ENCODE data around the gene MYH7B. TPM values are rescaled to one million over a fixed set of nuclear protein-coding genes. Genes with fewer than 3 reads are reported as not detected.

Gene MYH7B
- total RNA-seq (2021) = 0.22 and 0.42 TPM in 2 replicates
- long read RNA-seq = 0 reads

GRCh38 chr20:34955231-34956040, at the start of gene MYH7B, which contains the start of gene GSS:
Gene MYH7B, plus strand, starts transcription at chr20:34955868. Its CDS starts 22,138 bp downstream, at chr20:34978006.
Gene GSS, minus strand, starts transcription at chr20:34955806. Its CDS starts 3,954 bp downstream, at chr20:34951852.
- no peak within 1 kb of the TSS for H2BK5ac ChIP-seq (ENCODE audit: insufficient read length, low read length)
- no peak within 1 kb of the TSS for H3K27ac ChIP-seq (ENCODE audit: insufficient read length, low read depth, low read length)
- no peak within 1 kb of the TSS for H2BK20ac ChIP-seq (ENCODE audit: low read depth, low read length, poor library complexity, severe bottlenecking)
- H3K79me2 ChIP-seq (ENCODE audit: insufficient read depth, low read length) = no peaks in the 10 kb centered on the region
- H3K9me3 ChIP-seq (ENCODE audit: control insufficient read depth, low read depth, low read length) = no peaks in the 10 kb centered on the region
- H2BK15ac ChIP-seq (ENCODE audit: low read depth, low read length) = no peak within 1 kb of the TSS
- no peaks in the 10 kb centered on the region; a peak in 1 of 5 replicates for H3K9me3 Mint-ChIP-seq
- no peak within 1 kb of the TSS for H4K91ac ChIP-seq (ENCODE audit: insufficient read length, low read depth, low read length)
- no peak within 1 kb of the TSS for H2BK120ac ChIP-seq (ENCODE audit: low read depth, low read length, poor library complexity, severe bottlenecking)
- H3K23ac ChIP-seq (ENCODE audit: insufficient read length, low read depth, low read length) = no peak within 1 kb of the TSS
- no CpG with 5 or more reads among the region's 62 CpGs for WGBS (ENCODE audit: extremely low coverage, insufficient read length, low lambda C conversion rate)
- H4K8ac ChIP-seq (replicated peaks; ENCODE audit: insufficient read length, low read depth, low read length) = no peak within 1 kb of the TSS
- H3K36me3 Mint-ChIP-seq (ENCODE audit: insufficient read depth in 1 of 3, low read depth in 3 of 3) = 0 out of 7 replicates have a peak, but pooled peaks cover 0 to 1% (median 0%) of the 10 kb centered on the region in 3 experiments
- no peaks in the 10 kb centered on the region for H3K27me3 ChIP-seq (ENCODE audit: insufficient read depth, low read length)
- no peak within 1 kb of the TSS for H3K56ac ChIP-seq (ENCODE audit: insufficient read length, low read depth, low read length)
- H3K4me1 Mint-ChIP-seq = peaks cover 40 to 46% of the 10 kb centered on the region in 2 experiments
- H3K27me3 Mint-ChIP-seq (ENCODE audit: low read depth) = no peaks in the 10 kb centered on the region; the same call in none of the 2 replicates
- peak within 1 kb of the TSS; percentile 31 for H3K9ac ChIP-seq (ENCODE audit: extremely low read depth, insufficient read length, low read length)
- H3K4me1 ChIP-seq (ENCODE audit: insufficient read depth, low read length) = no peaks in the 10 kb centered on the region
- H4K20me1 ChIP-seq (ENCODE audit: control insufficient read depth, insufficient read depth, insufficient read length) = no peaks in the 10 kb centered on the region
- peak within 1 kb of the TSS; percentile 14 for H3K18ac ChIP-seq (ENCODE audit: insufficient read length, low read depth, low read length)
- H2AK5ac ChIP-seq (ENCODE audit: insufficient read length, low read length) = no peak within 1 kb of the TSS
- no peak within 1 kb of the TSS for H4K5ac ChIP-seq (ENCODE audit: insufficient read length, low read depth, low read length)
- no peaks in the 10 kb centered on the region for H3K79me1 ChIP-seq (ENCODE audit: insufficient read depth, low read depth, low read length, poor library complexity, severe bottlenecking)
- peak within 1 kb of the TSS; percentile 50 for H3K4me2 ChIP-seq (ENCODE audit: insufficient read depth, insufficient read length, low read length)
- H3K14ac ChIP-seq (ENCODE audit: insufficient read depth, low read length) = peak within 1 kb of the TSS; percentile 43; the same call in 1 of the 2 replicates
- H3K4me3 Mint-ChIP-seq = peak within 1 kb of the TSS; percentile 94 to 98
- H3T11ph ChIP-seq (ENCODE audit: low read length) = no peak within 1 kb of the TSS
- peaks cover 5% of the 10 kb centered on the region for H3K23me2 ChIP-seq (ENCODE audit: insufficient read length, low read depth, low read length, poor library complexity, severe bottlenecking)
- peak within 1 kb of the TSS; percentile 57 to 98 (median 97) for H3K27ac Mint-ChIP-seq
- H2BK12ac ChIP-seq (ENCODE audit: insufficient read length, low read depth, low read length) = no peak within 1 kb of the TSS
- no peak within 1 kb of the TSS for H3K4ac ChIP-seq (ENCODE audit: low read depth, low read length)
- peak; percentile 99 for DNase-seq
- H2AFZ ChIP-seq (ENCODE audit: low read length) = no peak within 1 kb of the TSS
- TF ChIP-seq CTCF (conservative IDR thresholded peaks at IDR 0.05) = peak; percentile 58; the same call in 2 of the 3 replicates
